NOMO-1 treated with DMSO at 0.1 percent for 48 hours (cell line): Measurements from ENCODE around the gene FBLN2.
"Not testable (repeated sequence)": the region's sequence is repeated elsewhere in the genome, so short reads cannot be mapped to it uniquely, and the experiment has no call there.

Experiments used
- DNase-seq: peaks from one replicate; lab custom pipeline; 2025; ENCODE audit not compliant: unreplicated experiment; lab: John Stamatoyannopoulos, UW

FBLN2 gene

GRCh38 chr3:13513913-13514517 lies 34.9 kb upstream of the FBLN2 start:
- DNase-seq, result no peak

GRCh38 chr3:13514639-13515435 lies 34.1 kb upstream of the FBLN2 start:
- no peak for DNase-seq

- no peak for DNase-seq
Observed at GRCh38 chr3:13515786-13516759, 32.9 kb upstream of the FBLN2 start.

GRCh38 chr3:13516760-13517135 lies 32.2 kb upstream of the FBLN2 start:
- DNase-seq, result no peak

GRCh38 chr3:13517253-13517977 lies 31.5 kb upstream of the FBLN2 start:
- DNase-seq, result no peak

GRCh38 chr3:13518516-13518953 lies 30.4 kb upstream of the FBLN2 start:
- DNase-seq, result no peak

- no peak for DNase-seq
Observed at GRCh38 chr3:13519006-13519791, 29.7 kb upstream of the FBLN2 start.

GRCh38 chr3:13520326-13520880 lies 28.5 kb upstream of the FBLN2 start:
- no peak for DNase-seq

GRCh38 chr3:13521309-13521708 lies 27.6 kb upstream of the FBLN2 start:
- no peak for DNase-seq

GRCh38 chr3:13521749-13522148 lies 27.2 kb upstream of the FBLN2 start:
- DNase-seq, result not testable (repeated sequence)

GRCh38 chr3:13522236-13522635 lies 26.7 kb upstream of the FBLN2 start:
- no peak for DNase-seq

GRCh38 chr3:13524979-13525669 lies 23.8 kb upstream of the FBLN2 start:
- DNase-seq, result no peak

- no peak for DNase-seq
Observed at GRCh38 chr3:13525827-13526625, 22.9 kb upstream of the FBLN2 start.

GRCh38 chr3:13526626-13526949 lies 22.3 kb upstream of the FBLN2 start:
- DNase-seq, result no peak

GRCh38 chr3:13528217-13528867 lies 20.6 kb upstream of the FBLN2 start:
- no peak for DNase-seq

GRCh38 chr3:13529196-13530112 lies 19.5 kb upstream of the FBLN2 start:
- no peak for DNase-seq
